ENCODE measurements around the gene SLC39A3.

- no peak for TF ChIP-seq POLR2AphosphoS5 (IDR thresholded peaks at IDR 0.05; ENCODE audit: borderline replicate concordance, low read depth, low read length)
- TF ChIP-seq EZH2 (IDR thresholded peaks at IDR 0.05) = no peak
These were observed 23.9 kb upstream of the SLC39A3 start for GRCh38 chr19:2763687-2764086.

Measured in SK-N-MC (cell line).